LNCAP (cell line): Measurements from ENCODE around the gene EWSR1.

Experiments
- CTCF ChIP-seq: fragments of 450-650 bp; IDR thresholded peaks from 2 replicates; pipeline ENCODE4 v1.5.1; 2017; ENCODE audit warnings: mild to moderate bottlenecking

Gene EWSR1

GRCh38 chr22:29309332-29310064, 41.4 kb downstream of the EWSR1 start:
- TF ChIP-seq CTCF: no peak

GRCh38 chr22:29310065-29310862, 42.2 kb downstream of the EWSR1 start:
- TF ChIP-seq CTCF: no peak

GRCh38 chr22:29310863-29311339, 42.8 kb downstream of the EWSR1 start:
- TF ChIP-seq CTCF: no peak

GRCh38 chr22:29311464-29312217, 43.6 kb downstream of the EWSR1 start:
- TF ChIP-seq CTCF: no peak

GRCh38 chr22:29312218-29313125, 44.4 kb downstream of the EWSR1 start:
- TF ChIP-seq CTCF: no peak

GRCh38 chr22:29313126-29313575, 45.1 kb downstream of the EWSR1 start:
- peak; percentile 49 for TF ChIP-seq CTCF
